Peyer's patch (tissue), 4 donors: ENCODE data around the gene ADORA2A. TPM values are rescaled to one million over a fixed set of nuclear protein-coding genes. Genes with fewer than 3 reads are reported as not detected.
A peak's percentile ranks its signal among the peaks of the same experiment; 100 is the strongest.

ENCODE experiments used
- DNase-seq, 3 donors: peaks; one replicate each; pipeline ENCODE4 v3.0.0-alpha.2; 2017 to 2019
- H3K27ac ChIP-seq, 4 donors: fragments of 200-600 bp; sonication (generic); one replicate each; pipeline ENCODE4 v1.5.1; 2016 to 2019
- H3K27me3 ChIP-seq, 2 donors: fragments of 200-600 bp; sonication (generic); one replicate each; pipeline ENCODE4 v1.5.1; 2019
- H3K36me3 ChIP-seq, 3 donors: fragments of 200-600 bp; sonication (generic); one replicate each; pipeline ENCODE4 v1.5.1; 2016 to 2019
- H3K4me1 ChIP-seq, 4 donors: fragments of 200-600 bp; sonication (generic); one replicate each; pipeline ENCODE4 v1.5.1; 2016 to 2019
- H3K4me3 ChIP-seq, 4 donors: fragments of 200-600 bp; sonication (generic); 1 replicate in 3 of 4; 2 replicates in 1 of 4; pipeline ENCODE4 v1.5.1; 2016 to 2019; ENCODE audit warnings: mild to moderate bottlenecking in 1 of 4
- H3K9me3 ChIP-seq, 4 donors: fragments of 200-600 bp; sonication (generic); one replicate each; pipeline ENCODE4 v1.5.1; 2016 to 2019; ENCODE audit warnings: mild to moderate bottlenecking in 1 of 4
- CTCF ChIP-seq, 6 experiments: fragments of 450-650 bp in 4 of 6; fragments of 200-600 bp in 2 of 6; sonication (generic) in 1 of 6; IDR thresholded peaks; one replicate each; pipeline ENCODE4 v1.5.1; 2017 to 2019; ENCODE audit warnings: antibody characterized with exemption in 6 of 6, mild to moderate bottlenecking in 3 of 6, moderate library complexity in 1 of 6
- POLR2A ChIP-seq, 2 donors: fragments of 450-650 bp; IDR thresholded peaks; one replicate each; pipeline ENCODE4 v1.5.1; 2017; ENCODE audit warnings: antibody characterized with exemption in 2 of 2, mild to moderate bottlenecking in 2 of 2, moderate library complexity in 2 of 2
- total RNA-seq, 4 donors: library from RNA; depleted of rRNA; stranded (reverse); fragments of >200 nt; gene quantifications; one replicate each; pipeline ENCODE4 v1.1.0, GENCODE V29; 2016

ADORA2A gene
- total RNA-seq, 4 donors from 2014 or later, result 1.3 to 4.3 (median 2.6) TPM

- TF ChIP-seq CTCF (IDR thresholded peaks at IDR 0.05) (no peak), POLR2A (IDR thresholded peaks at IDR 0.05) (no peak)
- no peaks in the 10 kb centered on the region for H3K9me3 ChIP-seq
- DNase-seq, result no peak
- peak overlapping the region; percentile 67 to 89 (median 76) for H3K27ac ChIP-seq
- peaks cover 0 to 57% (median 42%) of the 10 kb centered on the region in 4 donors for H3K4me1 ChIP-seq
- no peaks in the 10 kb centered on the region for H3K27me3 ChIP-seq
- peak overlapping the region in 1 of 4 donors; percentile 23 for H3K4me3 ChIP-seq
- no peaks in the 10 kb centered on the region for H3K36me3 ChIP-seq
Observed at GRCh38 chr22:24435323-24435645, 7.9 kb downstream of the ADORA2A start.

GRCh38 chr22:24435861-24436371 lies 8.5 kb downstream of the ADORA2A start:
- TF ChIP-seq CTCF (IDR thresholded peaks at IDR 0.05) (no peak), POLR2A (IDR thresholded peaks at IDR 0.05) (no peak)
- no peaks in the 10 kb centered on the region for H3K27me3 ChIP-seq
- H3K27ac ChIP-seq, result peak overlapping the region; percentile 22 to 89 (median 76)
- no peak overlapping the region for H3K4me3 ChIP-seq
- H3K9me3 ChIP-seq, result no peaks in the 10 kb centered on the region
- no peaks in the 10 kb centered on the region for H3K36me3 ChIP-seq
- DNase-seq, result peak in 2 of 3 donors; percentile 39 to 45
- peaks cover 0 to 51% (median 42%) of the 10 kb centered on the region in 4 donors for H3K4me1 ChIP-seq

- peak overlapping the region in 3 of 4 donors; percentile 12 to 89 (median 82) for H3K27ac ChIP-seq
- H3K9me3 ChIP-seq, result no peaks in the 10 kb centered on the region
- no peaks in the 10 kb centered on the region for H3K27me3 ChIP-seq
- TF ChIP-seq CTCF (IDR thresholded peaks at IDR 0.05) (no peak), POLR2A (IDR thresholded peaks at IDR 0.05) (no peak)
- peaks cover 0 to 47% (median 42%) of the 10 kb centered on the region in 4 donors for H3K4me1 ChIP-seq
- H3K4me3 ChIP-seq, result no peak overlapping the region
- peaks cover 0 to under 1% (median 0%) of the 10 kb centered on the region in 3 donors for H3K36me3 ChIP-seq
- DNase-seq, result peak in 2 of 3 donors; percentile 32 to 44
Observed at GRCh38 chr22:24436553-24436952, 9.2 kb downstream of the ADORA2A start.

- DNase-seq, result peak in 2 of 3 donors; percentile 30 to 43
- no peaks in the 10 kb centered on the region for H3K9me3 ChIP-seq
- peaks cover 0 to 44% (median 38%) of the 10 kb centered on the region in 4 donors for H3K4me1 ChIP-seq
- H3K4me3 ChIP-seq, result no peak overlapping the region
- no peaks in the 10 kb centered on the region for H3K27me3 ChIP-seq
- peaks cover 0 to 4% (median 0%) of the 10 kb centered on the region in 3 donors for H3K36me3 ChIP-seq
- TF ChIP-seq POLR2A (IDR thresholded peaks at IDR 0.05), result no peak
- no peak for TF ChIP-seq CTCF (IDR thresholded peaks at IDR 0.05)
- peak overlapping the region in 1 of 4 donors; percentile 82 for H3K27ac ChIP-seq
Observed at GRCh38 chr22:24437091-24437490, 9.7 kb downstream of the ADORA2A start.

GRCh38 chr22:24437741-24438328 lies 10.4 kb downstream of the ADORA2A start:
- no peaks in the 10 kb centered on the region for H3K27me3 ChIP-seq
- peaks cover 0 to 4% (median 0%) of the 10 kb centered on the region in 3 donors for H3K36me3 ChIP-seq
- H3K9me3 ChIP-seq, result no peaks in the 10 kb centered on the region
- H3K4me1 ChIP-seq, result peaks cover 0 to 37% (median 31%) of the 10 kb centered on the region in 4 donors
- peak overlapping the region in 1 of 4 donors; percentile 82 for H3K27ac ChIP-seq
- no peak overlapping the region for H3K4me3 ChIP-seq
- DNase-seq, result peak; percentile 32 to 80 (median 75)
- TF ChIP-seq CTCF (IDR thresholded peaks at IDR 0.05) (peak in 2 of 6 experiments; percentile 5 to 25), POLR2A (IDR thresholded peaks at IDR 0.05) (no peak)
